GM19452 (cell line): ENCODE results near the gene FZR1.
"Not testable (repeated sequence)": the region's sequence is repeated elsewhere in the genome, so short reads cannot be mapped to it uniquely, and the experiment has no call there.

Experiments
- ATAC-seq: cut with Tn5 transposase; IDR thresholded peaks from one replicate; pipeline ENCODE4 v1.9.1; 2021; ENCODE audit not compliant: unreplicated experiment

The FZR1 gene

GRCh38 chr19:3528539-3529211 is 22.6 kb downstream of the FZR1 start:
- ATAC-seq = no peak

GRCh38 chr19:3529299-3529698 is 23.2 kb downstream of the FZR1 start:
- ATAC-seq = not testable (repeated sequence)

GRCh38 chr19:3530389-3530788 is 24.3 kb downstream of the FZR1 start:
- ATAC-seq = no peak

GRCh38 chr19:3531716-3532115 is 25.6 kb downstream of the FZR1 start:
- ATAC-seq = no peak

- no peak for ATAC-seq
Observed at GRCh38 chr19:3532154-3532786, 26.2 kb downstream of the FZR1 start.

- ATAC-seq = no peak
Observed at GRCh38 chr19:3533033-3533432, 26.9 kb downstream of the FZR1 start.

GRCh38 chr19:3533563-3534216 is 27.6 kb downstream of the FZR1 start:
- ATAC-seq = no peak

GRCh38 chr19:3534375-3535234 is 28.5 kb downstream of the FZR1 start:
- no peak for ATAC-seq

- ATAC-seq = no peak
Observed at GRCh38 chr19:3535235-3535535, 29.1 kb downstream of the FZR1 start.

- ATAC-seq = no peak
Observed at GRCh38 chr19:3535563-3535965, 29.5 kb downstream of the FZR1 start.

- no peak for ATAC-seq
Observed at GRCh38 chr19:3535981-3536380, 29.9 kb downstream of the FZR1 start.

- no peak for ATAC-seq
Observed at GRCh38 chr19:3536429-3537100, 30.5 kb downstream of the FZR1 start.

- no peak for ATAC-seq
Observed at GRCh38 chr19:3537101-3537437, 31.0 kb downstream of the FZR1 start.

- ATAC-seq = no peak
Observed at GRCh38 chr19:3537438-3538240, 31.5 kb downstream of the FZR1 start.

- no peak for ATAC-seq
Observed at GRCh38 chr19:3538258-3538929, 32.3 kb downstream of the FZR1 start.

GRCh38 chr19:3538965-3539755 is 33.0 kb downstream of the FZR1 start, which contains the start of gene TEKTIP1:
Gene TEKTIP1, plus strand, starts transcription at chr19:3539174. Its CDS starts 4 bp downstream, at chr19:3539178.
- no peak for ATAC-seq

GRCh38 chr19:3539756-3540118 is 33.6 kb downstream of the FZR1 start:
- ATAC-seq = no peak

- ATAC-seq = no peak
Observed at GRCh38 chr19:3543150-3544057, 37.3 kb downstream of the FZR1 start.
